Right atrium auricular region (tissue), 2 donors: ENCODE measurements around the gene PHKB. TPM values are rescaled to one million over a fixed set of nuclear protein-coding genes. Genes with fewer than 3 reads are reported as not detected.

Source experiments
- DNase-seq: peaks from one replicate; pipeline ENCODE4 v3.0.0-alpha.2; 2019; ENCODE audit warnings: low spot score
- H3K27ac ChIP-seq, 2 donors: fragments of 200-600 bp; sonication (generic); 1 replicate in 1 of 2; 2 replicates in 1 of 2; pipeline ENCODE4 v1.5.1; 2016 to 2019
- H3K27me3 ChIP-seq, 2 donors: fragments of 200-600 bp; sonication (generic); one replicate each; pipeline versions ENCODE4 v1.5.1 to v1.6.0; 2017 to 2019
- H3K36me3 ChIP-seq: fragments of 200-600 bp; sonication (generic); one replicate; pipeline ENCODE4 v1.5.1; 2016
- H3K4me1 ChIP-seq, 2 donors: fragments of 200-600 bp; sonication (generic); one replicate each; pipeline versions ENCODE4 v1.5.1 to v1.6.0; 2017 to 2019
- H3K4me3 ChIP-seq, 2 donors: fragments of 200-600 bp; sonication (generic); 1 replicate in 1 of 2; 2 replicates in 1 of 2; pipeline ENCODE4 v1.5.1; 2017 to 2019; ENCODE audit warnings: mild to moderate bottlenecking in 1 of 2, moderate library complexity in 1 of 2
- H3K9me3 ChIP-seq, 2 donors: fragments of 200-600 bp; sonication (generic); one replicate each; pipeline ENCODE4 v1.5.1; 2019
- total RNA-seq, 2 donors: library from RNA; depleted of rRNA; stranded (reverse); fragments of >200 nt; gene quantifications; one replicate each; pipeline ENCODE4 v1.1.0, GENCODE V29; 2016
- TF ChIP-seq, protein P1 (sequence below), 2 donors: fragments of 200-600 bp; sonication (generic); IDR thresholded peaks; one replicate each; pipeline ENCODE4 v1.5.1; 2019; ENCODE audit warnings: antibody characterized with exemption in 2 of 2

Gene PHKB
- total RNA-seq, 2 donors from 2014 or later, result 43.4 to 43.7 TPM

DNA sequence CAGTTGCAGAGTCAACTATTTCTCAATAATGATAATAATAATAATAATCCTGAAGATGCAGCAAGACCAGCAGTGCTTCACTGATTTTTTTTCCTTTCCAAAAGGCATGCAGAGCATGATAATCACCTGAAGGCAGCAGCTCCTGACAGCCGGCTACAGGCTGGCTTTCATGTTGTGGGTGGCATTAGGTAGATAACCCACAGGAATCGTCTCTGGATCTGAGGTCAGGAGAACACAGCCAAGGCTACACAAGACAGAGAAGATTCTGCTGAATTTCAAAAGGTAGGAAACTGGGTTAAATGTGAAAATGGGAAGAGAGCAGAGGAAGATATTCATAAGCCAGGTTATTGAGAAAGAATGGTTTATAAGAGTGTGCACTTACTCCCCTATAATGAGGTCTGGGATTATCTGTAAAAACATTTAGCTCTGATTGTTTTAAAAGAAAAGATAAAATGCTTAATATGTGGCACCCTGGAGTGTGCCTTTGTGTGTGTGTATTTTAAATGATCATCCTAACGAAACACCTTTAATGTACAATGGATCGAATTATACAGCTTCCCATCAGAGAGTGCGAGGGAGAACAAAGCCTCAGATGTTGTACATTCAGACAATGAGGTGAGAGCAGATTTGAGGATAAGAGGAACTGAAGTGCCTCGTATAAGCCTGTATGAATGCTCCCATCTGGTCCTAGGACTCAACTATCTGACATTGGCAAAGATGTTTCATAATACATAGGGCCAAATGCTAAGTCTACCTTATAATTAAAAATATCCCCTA is 273.1 kb downstream of the PHKB start:
- no peak for DNase-seq
- H3K36me3 ChIP-seq, result no peaks in the 10 kb centered on the region
- H3K27ac ChIP-seq, result no peak overlapping the region
- no peaks in the 10 kb centered on the region for H3K4me1 ChIP-seq
- H3K4me3 ChIP-seq, result no peak overlapping the region
- H3K27me3 ChIP-seq, result no peaks in the 10 kb centered on the region
- no peaks in the 10 kb centered on the region for H3K9me3 ChIP-seq
- TF ChIP-seq, protein P1, sequence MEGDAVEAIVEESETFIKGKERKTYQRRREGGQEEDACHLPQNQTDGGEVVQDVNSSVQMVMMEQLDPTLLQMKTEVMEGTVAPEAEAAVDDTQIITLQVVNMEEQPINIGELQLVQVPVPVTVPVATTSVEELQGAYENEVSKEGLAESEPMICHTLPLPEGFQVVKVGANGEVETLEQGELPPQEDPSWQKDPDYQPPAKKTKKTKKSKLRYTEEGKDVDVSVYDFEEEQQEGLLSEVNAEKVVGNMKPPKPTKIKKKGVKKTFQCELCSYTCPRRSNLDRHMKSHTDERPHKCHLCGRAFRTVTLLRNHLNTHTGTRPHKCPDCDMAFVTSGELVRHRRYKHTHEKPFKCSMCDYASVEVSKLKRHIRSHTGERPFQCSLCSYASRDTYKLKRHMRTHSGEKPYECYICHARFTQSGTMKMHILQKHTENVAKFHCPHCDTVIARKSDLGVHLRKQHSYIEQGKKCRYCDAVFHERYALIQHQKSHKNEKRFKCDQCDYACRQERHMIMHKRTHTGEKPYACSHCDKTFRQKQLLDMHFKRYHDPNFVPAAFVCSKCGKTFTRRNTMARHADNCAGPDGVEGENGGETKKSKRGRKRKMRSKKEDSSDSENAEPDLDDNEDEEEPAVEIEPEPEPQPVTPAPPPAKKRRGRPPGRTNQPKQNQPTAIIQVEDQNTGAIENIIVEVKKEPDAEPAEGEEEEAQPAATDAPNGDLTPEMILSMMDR (IDR thresholded peaks at IDR 0.05), result no peak

- no peak overlapping the region for H3K27ac ChIP-seq
- TF ChIP-seq, protein P1 (IDR thresholded peaks at IDR 0.05), result no peak
- H3K4me3 ChIP-seq, result no peak overlapping the region
- DNase-seq, result no peak
- H3K9me3 ChIP-seq, result peaks cover 0 to 5% of the 10 kb centered on the region in 2 donors
- H3K36me3 ChIP-seq, result no peaks in the 10 kb centered on the region
- no peaks in the 10 kb centered on the region for H3K4me1 ChIP-seq
- no peaks in the 10 kb centered on the region for H3K27me3 ChIP-seq
Observed at GRCh38 chr16:47734987-47735594, 274.0 kb downstream of the PHKB start.

GRCh38 chr16:47750371-47750770 is 289.2 kb downstream of the PHKB start:
- no peak overlapping the region for H3K27ac ChIP-seq
- H3K4me3 ChIP-seq, result no peak overlapping the region
- TF ChIP-seq, protein P1 (IDR thresholded peaks at IDR 0.05), result no peak
- H3K4me1 ChIP-seq, result no peaks in the 10 kb centered on the region
- no peak for DNase-seq
- no peaks in the 10 kb centered on the region for H3K36me3 ChIP-seq
- H3K27me3 ChIP-seq, result no peaks in the 10 kb centered on the region
- H3K9me3 ChIP-seq, result no peaks in the 10 kb centered on the region

Other genes with a start within 250 kb of the PHKB start
- 10 to 100 TPM; 40.3 to 79.6 TPM for gene ITFG1, start 268 bp upstream of the PHKB start, total RNA-seq